ENCODE results near the gene IKZF2. TPM values are rescaled to one million over a fixed set of nuclear protein-coding genes. Genes with fewer than 3 reads are reported as not detected.

The IKZF2 gene
- total RNA-seq, 1 experiment from 2014 or later = 5.2 TPM

DNA sequence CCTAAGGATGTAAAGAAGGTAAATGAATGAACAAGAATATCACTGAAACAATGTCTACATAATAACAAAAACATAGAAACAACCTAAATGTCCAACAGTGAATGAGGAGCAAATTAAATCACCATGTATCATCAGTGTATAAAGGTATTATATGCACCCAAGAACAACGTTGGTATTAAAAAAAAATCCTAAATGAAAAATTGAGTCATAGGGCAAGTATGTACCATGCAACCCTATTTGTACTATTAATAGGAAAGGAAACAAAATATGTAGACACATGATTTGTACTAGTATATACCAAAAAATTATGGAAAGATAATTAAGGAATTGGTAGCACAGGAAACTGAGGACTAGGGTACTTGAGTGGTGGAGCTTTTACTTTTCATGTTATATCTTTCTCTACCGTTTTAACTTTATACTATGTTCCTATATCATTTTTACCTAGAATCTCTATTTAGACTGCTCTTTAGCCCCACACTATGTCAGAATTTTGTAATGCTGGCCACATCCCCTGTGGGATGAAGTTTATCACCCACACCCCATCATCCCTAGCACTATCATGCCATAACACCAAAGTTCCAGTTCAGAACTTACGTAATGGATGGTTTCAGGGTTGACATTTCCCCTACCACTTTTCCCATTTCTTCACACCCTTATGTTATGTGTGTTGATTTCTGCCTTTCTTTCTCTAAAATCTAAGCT is 25.6 kb downstream of the IKZF2 start:
- POLR2A ChIA-PET (ENCODE audit: unreplicated experiment) = no interaction called here
- no peaks in the 10 kb centered on the region for H3K9me3 ChIP-seq (ENCODE audit: low read length)
- H2AFZ ChIP-seq (ENCODE audit: low read length) = no peak overlapping the region
- peak; percentile 72 for ATAC-seq
- no peaks in the 10 kb centered on the region for H3K27me3 ChIP-seq (ENCODE audit: low read length)
- BruUV-seq (replicated peaks) = no TSS peak
- H3K4me1 ChIP-seq (ENCODE audit: insufficient read depth, low read length) = peaks cover 20% of the 10 kb centered on the region
- H3K79me2 ChIP-seq (ENCODE audit: low read length) = no peaks in the 10 kb centered on the region
- H3K4me3 ChIP-seq (ENCODE audit: low read length) = no peak overlapping the region
- H3F3A ChIP-seq (ENCODE audit: low read length, unreplicated experiment) = no peaks in the 10 kb centered on the region
- no peak overlapping the region for H3K27ac ChIP-seq (ENCODE audit: low read length)
- H4K20me1 ChIP-seq (ENCODE audit: low read length) = no peaks in the 10 kb centered on the region
- H3K9ac ChIP-seq (ENCODE audit: low read length) = no peak overlapping the region
- CTCF ChIA-PET = interaction anchor here (0.6 to 0.7 kb wide), 2 partner anchors 28 to 219 kb away, joined by 3 to 4 read pairs; no protein-coding TSS in a partner anchor
- TF ChIP-seq, protein P1, sequence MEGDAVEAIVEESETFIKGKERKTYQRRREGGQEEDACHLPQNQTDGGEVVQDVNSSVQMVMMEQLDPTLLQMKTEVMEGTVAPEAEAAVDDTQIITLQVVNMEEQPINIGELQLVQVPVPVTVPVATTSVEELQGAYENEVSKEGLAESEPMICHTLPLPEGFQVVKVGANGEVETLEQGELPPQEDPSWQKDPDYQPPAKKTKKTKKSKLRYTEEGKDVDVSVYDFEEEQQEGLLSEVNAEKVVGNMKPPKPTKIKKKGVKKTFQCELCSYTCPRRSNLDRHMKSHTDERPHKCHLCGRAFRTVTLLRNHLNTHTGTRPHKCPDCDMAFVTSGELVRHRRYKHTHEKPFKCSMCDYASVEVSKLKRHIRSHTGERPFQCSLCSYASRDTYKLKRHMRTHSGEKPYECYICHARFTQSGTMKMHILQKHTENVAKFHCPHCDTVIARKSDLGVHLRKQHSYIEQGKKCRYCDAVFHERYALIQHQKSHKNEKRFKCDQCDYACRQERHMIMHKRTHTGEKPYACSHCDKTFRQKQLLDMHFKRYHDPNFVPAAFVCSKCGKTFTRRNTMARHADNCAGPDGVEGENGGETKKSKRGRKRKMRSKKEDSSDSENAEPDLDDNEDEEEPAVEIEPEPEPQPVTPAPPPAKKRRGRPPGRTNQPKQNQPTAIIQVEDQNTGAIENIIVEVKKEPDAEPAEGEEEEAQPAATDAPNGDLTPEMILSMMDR (conservative IDR thresholded peaks at IDR 0.05; ENCODE audit: low read depth, low read length) = peak; percentile 44
- TF ChIP-seq EZH2 (IDR thresholded peaks at IDR 0.05; ENCODE audit: low read length, unreplicated experiment) = no peak
- H3K9me2 ChIP-seq (replicated peaks; ENCODE audit: low read length) = no peaks in the 10 kb centered on the region
- peak; percentile 54 for DNase-seq
- intact Hi-C loops (cut with micrococcal nuclease) = loop anchor here (1.0 kb wide), 1 partner anchor 439 kb away; no protein-coding TSS in a partner anchor
- H3K36me3 ChIP-seq (ENCODE audit: low read depth, low read length) = no peaks in the 10 kb centered on the region
- peak overlapping the region; percentile 20 for H3K4me2 ChIP-seq (ENCODE audit: low read length)

DNA sequence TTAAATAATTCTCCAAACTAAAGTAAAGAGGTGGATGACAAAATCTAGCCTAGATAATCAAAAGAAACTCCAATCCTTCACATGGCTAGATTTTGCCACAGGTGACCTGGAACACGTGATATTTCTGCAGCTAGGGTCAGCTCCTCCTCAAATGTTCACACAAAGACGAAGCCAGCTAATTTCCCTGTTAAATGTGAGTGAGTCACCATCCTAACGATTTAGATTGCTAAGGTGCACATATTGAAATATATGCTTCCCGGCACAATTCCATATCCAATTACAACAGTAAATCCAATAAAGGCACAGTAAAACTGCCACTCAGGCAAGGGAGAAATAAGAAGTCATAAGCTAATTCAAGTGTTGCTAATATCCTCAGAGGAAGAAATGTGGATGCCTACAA is 28.7 kb downstream of the IKZF2 start:
- CTCF ChIA-PET = no interaction called here
- POLR2A ChIA-PET (ENCODE audit: unreplicated experiment) = no interaction called here
- no peaks in the 10 kb centered on the region for H3K79me2 ChIP-seq (ENCODE audit: low read length)

DNA sequence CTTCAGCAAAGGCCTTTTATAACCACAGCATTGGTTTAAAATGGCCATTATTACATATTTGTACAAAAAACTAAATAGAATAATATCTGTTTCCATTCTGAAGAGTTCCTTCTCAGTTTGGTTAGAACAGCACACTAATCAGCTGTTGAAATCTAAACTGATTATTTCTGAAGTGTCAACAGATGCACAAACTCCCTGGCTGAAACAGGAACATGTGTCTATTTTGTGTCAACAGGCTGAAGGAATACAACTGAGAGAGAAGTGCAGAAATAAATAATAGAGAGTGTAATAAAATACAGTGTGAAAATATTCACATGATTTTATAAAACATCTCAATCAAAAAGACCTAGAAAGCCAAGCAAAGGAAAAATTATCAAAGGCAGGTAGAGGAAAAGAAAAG is 29.7 kb downstream of the IKZF2 start:
- intact Hi-C loops (cut with micrococcal nuclease) = no loop called here
- Histone ChIP-seq H2AFZ (ENCODE audit: low read length) (no peak overlapping the region), H3K4me1 (ENCODE audit: insufficient read depth, low read length) (peaks cover 42% of the 10 kb centered on the region), H3K79me2 (ENCODE audit: low read length) (no peaks in the 10 kb centered on the region), H4K20me1 (ENCODE audit: low read length) (no peaks in the 10 kb centered on the region), H3K9me3 (ENCODE audit: low read length) (no peaks in the 10 kb centered on the region), H3K27me3 (ENCODE audit: low read length) (no peaks in the 10 kb centered on the region), H3K9me2 (replicated peaks; ENCODE audit: low read length) (no peaks in the 10 kb centered on the region), H3K4me2 (ENCODE audit: low read length) (no peak overlapping the region), H3K27ac (ENCODE audit: low read length) (no peak overlapping the region), H3K9ac (ENCODE audit: low read length) (no peak overlapping the region), H3F3A (ENCODE audit: low read length, unreplicated experiment) (no peaks in the 10 kb centered on the region), H3K4me3 (ENCODE audit: low read length) (no peak overlapping the region), H3K36me3 (ENCODE audit: low read depth, low read length) (no peaks in the 10 kb centered on the region)
- CTCF ChIA-PET = no interaction called here
- no peak for ATAC-seq
- TF ChIP-seq, protein P1 (conservative IDR thresholded peaks at IDR 0.05; ENCODE audit: low read depth, low read length) = no peak
- TF ChIP-seq EZH2 (IDR thresholded peaks at IDR 0.05; ENCODE audit: low read length, unreplicated experiment) (no peak), EZH2phosphoT487 (IDR thresholded peaks at IDR 0.05; ENCODE audit: borderline replicate concordance, low read length) (no peak)
- no peak for DNase-seq
- BruUV-seq (replicated peaks) = no TSS peak
- POLR2A ChIA-PET (ENCODE audit: unreplicated experiment) = no interaction called here

More for the DNA sequence above, 28.7 kb downstream of the IKZF2 start:
- Histone ChIP-seq H3K4me3 (ENCODE audit: low read length) (no peak overlapping the region), H3K9me3 (ENCODE audit: low read length) (no peaks in the 10 kb centered on the region), H2AFZ (ENCODE audit: low read length) (0 out of 2 replicates have a peak overlapping the region, but pooled peaks have one; percentile 3), H3K27me3 (ENCODE audit: low read length) (no peaks in the 10 kb centered on the region), H3K36me3 (ENCODE audit: low read depth, low read length) (no peaks in the 10 kb centered on the region), H3K27ac (ENCODE audit: low read length) (no peak overlapping the region), H3K9ac (ENCODE audit: low read length) (no peak overlapping the region), H4K20me1 (ENCODE audit: low read length) (no peaks in the 10 kb centered on the region), H3F3A (ENCODE audit: low read length, unreplicated experiment) (no peaks in the 10 kb centered on the region), H3K4me2 (ENCODE audit: low read length) (no peak overlapping the region), H3K4me1 (ENCODE audit: insufficient read depth, low read length) (peaks cover 42% of the 10 kb centered on the region), H3K9me2 (replicated peaks; ENCODE audit: low read length) (no peaks in the 10 kb centered on the region)
- peak; percentile 43 for DNase-seq
- 0 out of 2 replicates have a peak, but pooled peaks have one; percentile 5 for ATAC-seq
- TF ChIP-seq, protein P1 (conservative IDR thresholded peaks at IDR 0.05; ENCODE audit: low read depth, low read length) = no peak
- TF ChIP-seq EZH2 (IDR thresholded peaks at IDR 0.05; ENCODE audit: low read length, unreplicated experiment) (no peak), EZH2phosphoT487 (IDR thresholded peaks at IDR 0.05; ENCODE audit: borderline replicate concordance, low read length) (no peak)
- intact Hi-C loops (cut with micrococcal nuclease) = no loop called here
- BruUV-seq (replicated peaks) = no TSS peak

Measured in PC-3 (cell line).